WTC11 (cell line): ENCODE measurements around the gene STK32A. TPM values are rescaled to one million over a fixed set of nuclear protein-coding genes. Genes with fewer than 3 reads are reported as not detected.

ENCODE experiments used
- ATAC-seq: fragments of 200-7000 bp; cut with Tn5 transposase; 2 replicates; pipeline ENCODE4 v1.10.0; 2021; ENCODE audit warnings: mild to moderate bottlenecking, moderate library complexity
- CTCF ChIA-PET: fragments of 300-600 bp; sonication (Branson Sonifier 250); formaldehyde crosslinking; loops from one replicate; lab custom pipeline; 2021; ENCODE audit warnings: antibody characterized with exemption; lab: Charles Lee
- POLR2A ChIA-PET: fragments of 350-600 bp; sonication (Branson Sonifier 250); formaldehyde crosslinking; loops from one replicate; lab custom pipeline; 2021; ENCODE audit warnings: antibody characterized with exemption; lab: Charles Lee
- DNase-seq: peaks from one replicate; pipeline ENCODE4 v3.0.0; 2021; ENCODE audit warnings: low spot score
- H3K27ac Mint-ChIP-seq: 2 replicates; pipeline ENCODE4 v1.8.0; 2021; ENCODE audit warnings: mixed read lengths
- H3K27me3 Mint-ChIP-seq: 2 replicates; pipeline ENCODE4 v1.8.0; 2021; ENCODE audit warnings: low read depth, mild to moderate bottlenecking, moderate library complexity, mixed read lengths
- H3K36me3 Mint-ChIP-seq: 2 replicates; pipeline ENCODE4 v1.8.0; 2021; ENCODE audit warnings: mixed read lengths
- H3K4me1 Mint-ChIP-seq: 2 replicates; pipeline ENCODE4 v1.8.0; 2022; ENCODE audit warnings: mixed read lengths
- H3K4me3 Mint-ChIP-seq: 2 replicates; pipeline ENCODE4 v1.8.0; 2021; ENCODE audit warnings: mild to moderate bottlenecking, moderate library complexity, mixed read lengths
- H3K9me3 Mint-ChIP-seq: 2 replicates; pipeline ENCODE4 v1.8.0; 2021; ENCODE audit warnings: mixed read lengths
- CREM ChIP-seq: sonication (generic); formaldehyde crosslinking; IDR thresholded peaks from 2 replicates; pipeline ENCODE4 v1.8.1; 2022; ENCODE audit warnings: mild to moderate bottlenecking, missing genetic modification reagents, moderate library complexity
- ETV6 ChIP-seq: sonication (generic); formaldehyde crosslinking; IDR thresholded peaks from 2 replicates; pipeline ENCODE4 v1.8.1; 2022; ENCODE audit warnings: mild to moderate bottlenecking, missing genetic modification reagents
- IRF2 ChIP-seq: sonication (generic); formaldehyde crosslinking; IDR thresholded peaks from 2 replicates; pipeline ENCODE4 v1.8.0; 2022; ENCODE audit warnings: low read depth, missing genetic modification reagents, borderline replicate concordance
- MXD4 ChIP-seq: fragments of 250-450 bp; sonication (Bioruptor Pico); IDR thresholded peaks from 2 replicates; pipeline ENCODE4 v1.8.0; 2021; ENCODE audit warnings: mild to moderate bottlenecking, moderate library complexity, borderline replicate concordance
- NFATC4 ChIP-seq: fragments of 250-450 bp; sonication (Bioruptor Pico); IDR thresholded peaks from 2 replicates; pipeline ENCODE4 v1.9.0; 2021; ENCODE audit warnings: mild to moderate bottlenecking
- NFE2L1 ChIP-seq: sonication (generic); formaldehyde crosslinking; IDR thresholded peaks from 2 replicates; pipeline ENCODE4 v1.8.1; 2023; ENCODE audit warnings: missing genetic modification reagents
- NFYB ChIP-seq: sonication (generic); formaldehyde crosslinking; conservative IDR thresholded peaks from 2 replicates; pipeline ENCODE4 v1.8.0; 2022; ENCODE audit warnings: low read depth, missing genetic modification reagents
- OVOL2 ChIP-seq: fragments of 250-450 bp; sonication (Bioruptor Pico); IDR thresholded peaks from 2 replicates; pipeline ENCODE4 v1.9.0; 2021; ENCODE audit warnings: mild to moderate bottlenecking, borderline replicate concordance
- PRRX2 ChIP-seq: fragments of 250-450 bp; sonication (Bioruptor Pico); IDR thresholded peaks from 2 replicates; pipeline ENCODE4 v1.8.0; 2021; ENCODE audit warnings: mild to moderate bottlenecking
- TCF7 ChIP-seq: sonication (generic); formaldehyde crosslinking; IDR thresholded peaks from 2 replicates; pipeline ENCODE4 v1.8.0; 2022; ENCODE audit warnings: mild to moderate bottlenecking, low read depth, missing genetic modification reagents, moderate library complexity
- TP53 ChIP-seq: sonication (generic); formaldehyde crosslinking; IDR thresholded peaks from 2 replicates; pipeline ENCODE4 v1.8.1; 2023; ENCODE audit warnings: mild to moderate bottlenecking, missing genetic modification reagents
- ZBTB21 ChIP-seq: sonication (generic); formaldehyde crosslinking; IDR thresholded peaks from 2 replicates; pipeline ENCODE4 v1.8.1; 2023; ENCODE audit warnings: mild to moderate bottlenecking, missing genetic modification reagents, borderline replicate concordance
- ZNF121 ChIP-seq: sonication (generic); formaldehyde crosslinking; IDR thresholded peaks from 2 replicates; pipeline ENCODE4 v1.8.0; 2023; ENCODE audit warnings: missing genetic modification reagents
- ZNF138 ChIP-seq: sonication (generic); formaldehyde crosslinking; conservative IDR thresholded peaks from 2 replicates; pipeline ENCODE4 v1.8.1; 2022; ENCODE audit warnings: mild to moderate bottlenecking, moderate library complexity, missing genetic modification reagents
- ZNF416 ChIP-seq: fragments of 250-450 bp; sonication (Bioruptor Pico); IDR thresholded peaks from 2 replicates; pipeline ENCODE4 v1.9.0; 2021; ENCODE audit warnings: mild to moderate bottlenecking, inconsistent platforms
- ZNF423 ChIP-seq: fragments of 250-450 bp; sonication (Bioruptor Pico); IDR thresholded peaks from 2 replicates; pipeline ENCODE4 v2.1.2; 2022; ENCODE audit warnings: mild to moderate bottlenecking, moderate library complexity
- total RNA-seq: library from RNA; stranded (reverse); gene quantifications from 3 replicates; pipeline ENCODE4 v1.2.3, GENCODE V29; 2021
- TF ChIP-seq, protein P1 (sequence below): sonication (generic); formaldehyde crosslinking; conservative IDR thresholded peaks from 2 replicates; pipeline ENCODE4 v1.8.1; 2022; ENCODE audit warnings: mild to moderate bottlenecking, missing genetic modification reagents
- TF ChIP-seq, protein P2 (sequence below): sonication (generic); formaldehyde crosslinking; IDR thresholded peaks from 2 replicates; pipeline ENCODE4 v1.8.1; 2023; ENCODE audit warnings: mild to moderate bottlenecking, missing genetic modification reagents
- TF ChIP-seq, protein P3 (sequence below): sonication (generic); formaldehyde crosslinking; IDR thresholded peaks from 2 replicates; pipeline ENCODE4 v1.8.1; 2022; ENCODE audit warnings: mild to moderate bottlenecking, moderate library complexity, missing genetic modification reagents
- TF ChIP-seq, protein P4 (sequence below): fragments of 200-600 bp; IDR thresholded peaks from 2 replicates; pipeline ENCODE4 v1.8.0; 2022; ENCODE audit warnings: antibody characterized with exemption
- TF ChIP-seq, protein P5 (sequence below): fragments of 250-450 bp; sonication (Bioruptor Pico); IDR thresholded peaks from 2 replicates; pipeline ENCODE4 v2.1.2; 2022; ENCODE audit warnings: mild to moderate bottlenecking, moderate library complexity
- TF ChIP-seq, protein P6 (sequence below): fragments of 250-450 bp; sonication (Bioruptor Pico); conservative IDR thresholded peaks from 2 replicates; pipeline ENCODE4 v1.9.0; 2021; ENCODE audit warnings: mild to moderate bottlenecking
- TF ChIP-seq, protein P7 (sequence below): sonication (generic); formaldehyde crosslinking; IDR thresholded peaks from 2 replicates; pipeline ENCODE4 v1.8.0; 2022; ENCODE audit warnings: mild to moderate bottlenecking, missing genetic modification reagents

The STK32A gene
- total RNA-seq, 1 experiment from 2014 or later = 1.7 TPM

DNA sequence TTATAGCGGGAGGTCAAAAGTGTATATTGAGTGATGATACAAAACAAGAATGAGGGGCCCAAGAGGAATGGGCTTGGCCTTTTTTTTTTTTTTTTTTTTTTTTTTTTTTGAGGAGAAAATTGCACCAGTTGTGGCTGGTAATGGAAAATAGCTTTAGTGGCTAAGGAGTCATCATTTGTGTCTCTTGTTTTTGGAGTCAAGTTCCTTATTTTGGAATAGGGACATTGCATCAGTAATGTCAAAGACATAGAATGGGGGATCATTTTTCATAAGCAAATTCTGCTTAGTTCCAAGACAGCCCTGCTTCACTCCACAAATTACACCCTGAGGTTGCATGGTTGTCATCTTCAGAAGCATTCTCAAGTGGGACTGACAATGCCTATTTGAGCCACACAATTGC is 137.4 kb downstream of the STK32A start:
- no peak overlapping the region for H3K27ac Mint-ChIP-seq

DNA sequence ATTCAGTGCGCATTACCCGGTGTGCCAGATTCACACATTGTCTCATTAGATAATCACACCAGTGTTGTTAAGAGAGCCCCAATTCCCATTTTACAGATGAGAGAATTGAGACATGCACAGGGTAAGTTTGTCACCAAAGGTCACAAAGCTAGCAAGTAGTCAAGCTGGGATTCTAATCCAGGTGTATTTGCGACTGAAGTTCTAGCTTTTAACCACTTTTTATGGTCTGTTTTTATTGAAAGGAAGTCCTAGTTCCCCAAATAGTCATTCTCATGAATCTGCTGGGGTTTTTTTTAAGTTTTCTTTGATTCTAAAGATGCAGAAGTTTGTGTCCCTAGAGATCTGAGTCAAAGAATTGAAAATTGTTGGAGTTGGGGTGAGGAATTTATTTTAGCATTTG is 138.5 kb downstream of the STK32A start:
- ChIA-PET POLR2A (no interaction called here), CTCF (interaction anchor here (1.7 kb wide), 2 partner anchors 149 to 184 kb away, joined by 4 to 7 read pairs; no protein-coding TSS in a partner anchor)
- Mint-ChIP-seq H3K36me3 (peaks cover 4% of the 10 kb centered on the region), H3K4me3 (no peak overlapping the region), H3K4me1 (0 out of 2 replicates have a peak, but pooled peaks cover 6% of the 10 kb centered on the region), H3K9me3 (peaks cover 15% of the 10 kb centered on the region), H3K27me3 (no peaks in the 10 kb centered on the region)
- TF ChIP-seq ZNF423 (CRISPR knock-in tag) = no peak
- TF ChIP-seq, protein P1, sequence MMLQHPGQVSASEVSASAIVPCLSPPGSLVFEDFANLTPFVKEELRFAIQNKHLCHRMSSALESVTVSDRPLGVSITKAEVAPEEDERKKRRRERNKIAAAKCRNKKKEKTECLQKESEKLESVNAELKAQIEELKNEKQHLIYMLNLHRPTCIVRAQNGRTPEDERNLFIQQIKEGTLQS (CRISPR knock-in tag) = no peak
- TF ChIP-seq, all 79 proteins: peak for 0
- DNase-seq = no peak
- no peak overlapping the region for H3K27ac Mint-ChIP-seq
- ATAC-seq = no peak

More for the DNA sequence above, 137.4 kb downstream of the STK32A start:
- Mint-ChIP-seq H3K4me3 (no peak overlapping the region), H3K9me3 (peaks cover 5% of the 10 kb centered on the region; the same call in 1 of the 2 replicates), H3K36me3 (no peaks in the 10 kb centered on the region), H3K27me3 (no peaks in the 10 kb centered on the region), H3K4me1 (peaks cover 11% of the 10 kb centered on the region)
- TF ChIP-seq TCF7 (CRISPR knock-in tag) (no peak), TP53 (CRISPR knock-in tag) (no peak), NFE2L1 (no peak), ZBTB21 (CRISPR knock-in tag) (no peak), PRRX2 (CRISPR knock-in tag) (no peak), ZNF121 (CRISPR knock-in tag) (no peak), ZNF416 (CRISPR knock-in tag) (no peak)
- TF ChIP-seq, protein P2, sequence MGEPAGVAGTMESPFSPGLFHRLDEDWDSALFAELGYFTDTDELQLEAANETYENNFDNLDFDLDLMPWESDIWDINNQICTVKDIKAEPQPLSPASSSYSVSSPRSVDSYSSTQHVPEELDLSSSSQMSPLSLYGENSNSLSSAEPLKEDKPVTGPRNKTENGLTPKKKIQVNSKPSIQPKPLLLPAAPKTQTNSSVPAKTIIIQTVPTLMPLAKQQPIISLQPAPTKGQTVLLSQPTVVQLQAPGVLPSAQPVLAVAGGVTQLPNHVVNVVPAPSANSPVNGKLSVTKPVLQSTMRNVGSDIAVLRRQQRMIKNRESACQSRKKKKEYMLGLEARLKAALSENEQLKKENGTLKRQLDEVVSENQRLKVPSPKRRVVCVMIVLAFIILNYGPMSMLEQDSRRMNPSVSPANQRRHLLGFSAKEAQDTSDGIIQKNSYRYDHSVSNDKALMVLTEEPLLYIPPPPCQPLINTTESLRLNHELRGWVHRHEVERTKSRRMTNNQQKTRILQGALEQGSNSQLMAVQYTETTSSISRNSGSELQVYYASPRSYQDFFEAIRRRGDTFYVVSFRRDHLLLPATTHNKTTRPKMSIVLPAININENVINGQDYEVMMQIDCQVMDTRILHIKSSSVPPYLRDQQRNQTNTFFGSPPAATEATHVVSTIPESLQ (CRISPR knock-in tag) = no peak
- ChIA-PET POLR2A (no interaction called here), CTCF (interaction anchor here (0.6 to 1.0 kb wide), 4 partner anchors 25 to 411 kb away, joined by 3 to 6 read pairs (median 4); no protein-coding TSS in a partner anchor)
- DNase-seq (no peak), ATAC-seq (no peak)

DNA sequence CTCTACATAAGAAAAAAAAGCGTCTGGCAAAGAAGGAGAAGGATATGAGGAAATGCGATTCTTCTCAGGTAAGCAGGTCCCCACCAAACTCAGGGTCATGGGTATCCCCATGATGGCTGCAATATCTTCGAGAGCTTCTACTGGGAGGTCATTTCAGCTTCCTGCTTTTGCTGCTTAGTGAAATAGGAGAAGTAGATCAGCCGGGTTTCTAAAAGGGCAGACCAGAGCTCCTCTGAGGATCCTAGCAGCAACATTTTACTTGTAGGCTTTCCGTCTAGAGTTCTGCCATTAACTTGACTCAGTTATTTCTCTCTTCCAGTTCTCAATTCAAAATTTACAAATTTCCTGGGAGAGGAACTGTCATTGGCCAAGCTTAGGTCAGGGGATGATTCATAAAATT is 140.3 kb downstream of the STK32A start:
- H3K36me3 Mint-ChIP-seq = peaks cover 19% of the 10 kb centered on the region
- POLR2A ChIA-PET = no interaction called here
- H3K4me3 Mint-ChIP-seq = no peak overlapping the region
- 0 out of 2 replicates have a peak, but pooled peaks cover 6% of the 10 kb centered on the region for H3K4me1 Mint-ChIP-seq
- CTCF ChIA-PET = interaction anchor here (1.0 to 1.2 kb wide), 3 partner anchors 149 to 203 kb away, joined by 3 to 6 read pairs (median 4); no protein-coding TSS in a partner anchor
- no peak for DNase-seq
- no peaks in the 10 kb centered on the region; the same call in none of the 2 replicates for H3K27me3 Mint-ChIP-seq
- H3K27ac Mint-ChIP-seq = no peak overlapping the region
- peaks cover 30% of the 10 kb centered on the region for H3K9me3 Mint-ChIP-seq
- no peak for ATAC-seq
- TF ChIP-seq, protein P3, sequence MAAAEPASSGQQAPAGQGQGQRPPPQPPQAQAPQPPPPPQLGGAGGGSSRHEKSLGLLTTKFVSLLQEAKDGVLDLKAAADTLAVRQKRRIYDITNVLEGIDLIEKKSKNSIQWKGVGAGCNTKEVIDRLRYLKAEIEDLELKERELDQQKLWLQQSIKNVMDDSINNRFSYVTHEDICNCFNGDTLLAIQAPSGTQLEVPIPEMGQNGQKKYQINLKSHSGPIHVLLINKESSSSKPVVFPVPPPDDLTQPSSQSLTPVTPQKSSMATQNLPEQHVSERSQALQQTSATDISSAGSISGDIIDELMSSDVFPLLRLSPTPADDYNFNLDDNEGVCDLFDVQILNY (CRISPR knock-in tag) = no peak
- no peak for TF ChIP-seq OVOL2 (CRISPR knock-in tag)
- TF ChIP-seq NFYB (CRISPR knock-in tag) = no peak
- TF ChIP-seq, protein P4, sequence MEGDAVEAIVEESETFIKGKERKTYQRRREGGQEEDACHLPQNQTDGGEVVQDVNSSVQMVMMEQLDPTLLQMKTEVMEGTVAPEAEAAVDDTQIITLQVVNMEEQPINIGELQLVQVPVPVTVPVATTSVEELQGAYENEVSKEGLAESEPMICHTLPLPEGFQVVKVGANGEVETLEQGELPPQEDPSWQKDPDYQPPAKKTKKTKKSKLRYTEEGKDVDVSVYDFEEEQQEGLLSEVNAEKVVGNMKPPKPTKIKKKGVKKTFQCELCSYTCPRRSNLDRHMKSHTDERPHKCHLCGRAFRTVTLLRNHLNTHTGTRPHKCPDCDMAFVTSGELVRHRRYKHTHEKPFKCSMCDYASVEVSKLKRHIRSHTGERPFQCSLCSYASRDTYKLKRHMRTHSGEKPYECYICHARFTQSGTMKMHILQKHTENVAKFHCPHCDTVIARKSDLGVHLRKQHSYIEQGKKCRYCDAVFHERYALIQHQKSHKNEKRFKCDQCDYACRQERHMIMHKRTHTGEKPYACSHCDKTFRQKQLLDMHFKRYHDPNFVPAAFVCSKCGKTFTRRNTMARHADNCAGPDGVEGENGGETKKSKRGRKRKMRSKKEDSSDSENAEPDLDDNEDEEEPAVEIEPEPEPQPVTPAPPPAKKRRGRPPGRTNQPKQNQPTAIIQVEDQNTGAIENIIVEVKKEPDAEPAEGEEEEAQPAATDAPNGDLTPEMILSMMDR = no peak
- TF ChIP-seq IRF2 (CRISPR knock-in tag) = no peak
- no peak for TF ChIP-seq NFATC4 (CRISPR knock-in tag)
- no peak for TF ChIP-seq ZNF423 (CRISPR knock-in tag)
- TF ChIP-seq, protein P5, sequence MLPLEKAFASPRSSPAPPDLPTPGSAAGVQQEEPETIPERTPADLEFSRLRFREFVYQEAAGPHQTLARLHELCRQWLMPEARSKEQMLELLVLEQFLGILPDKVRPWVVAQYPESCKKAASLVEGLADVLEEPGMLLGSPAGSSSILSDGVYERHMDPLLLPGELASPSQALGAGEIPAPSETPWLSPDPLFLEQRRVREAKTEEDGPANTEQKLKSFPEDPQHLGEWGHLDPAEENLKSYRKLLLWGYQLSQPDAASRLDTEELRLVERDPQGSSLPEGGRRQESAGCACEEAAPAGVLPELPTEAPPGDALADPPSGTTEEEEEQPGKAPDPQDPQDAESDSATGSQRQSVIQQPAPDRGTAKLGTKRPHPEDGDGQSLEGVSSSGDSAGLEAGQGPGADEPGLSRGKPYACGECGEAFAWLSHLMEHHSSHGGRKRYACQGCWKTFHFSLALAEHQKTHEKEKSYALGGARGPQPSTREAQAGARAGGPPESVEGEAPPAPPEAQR = no peak
- TF ChIP-seq CREM (CRISPR knock-in tag) = no peak
- TF ChIP-seq ZNF138 (CRISPR knock-in tag) = no peak
- TF ChIP-seq ETV6 (CRISPR knock-in tag) = no peak
- TF ChIP-seq, protein P6, sequence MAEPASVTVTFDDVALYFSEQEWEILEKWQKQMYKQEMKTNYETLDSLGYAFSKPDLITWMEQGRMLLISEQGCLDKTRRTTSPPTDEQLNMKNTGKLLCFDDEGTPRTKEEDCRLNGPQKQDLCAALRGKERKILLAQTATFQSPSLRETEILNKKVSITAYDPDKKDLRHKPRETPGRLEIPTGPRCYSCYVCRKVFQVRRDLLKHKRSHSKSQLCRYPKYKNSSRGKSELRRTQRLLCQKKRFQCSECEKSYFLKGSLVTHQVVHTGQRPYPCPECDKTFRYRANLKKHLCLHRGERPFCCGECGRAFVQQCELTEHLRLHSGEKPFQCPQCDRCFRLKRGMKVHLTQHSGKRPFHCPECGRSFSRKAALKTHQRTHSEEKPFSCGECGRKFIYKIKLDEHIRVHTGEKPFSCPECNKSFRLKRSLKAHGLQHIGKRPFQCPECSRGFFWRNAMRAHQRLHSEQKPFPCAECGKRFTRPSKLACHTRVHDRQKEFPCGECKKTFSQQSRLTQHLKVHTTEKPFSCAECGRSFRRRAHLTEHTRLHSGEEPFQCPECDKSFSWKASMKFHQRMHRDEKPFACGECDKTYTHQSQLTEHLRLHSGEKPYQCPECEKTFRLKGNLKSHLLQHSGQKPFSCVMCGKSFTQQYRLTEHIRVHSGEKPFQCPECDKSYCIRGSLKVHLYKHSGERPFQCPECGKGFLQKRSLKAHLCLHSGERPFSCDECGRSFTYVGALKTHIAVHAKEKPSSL (CRISPR knock-in tag) = no peak
- TF ChIP-seq MXD4 (CRISPR knock-in tag) = no peak
- TF ChIP-seq ZBTB21 (CRISPR knock-in tag) = no peak
- TF ChIP-seq, protein P7, sequence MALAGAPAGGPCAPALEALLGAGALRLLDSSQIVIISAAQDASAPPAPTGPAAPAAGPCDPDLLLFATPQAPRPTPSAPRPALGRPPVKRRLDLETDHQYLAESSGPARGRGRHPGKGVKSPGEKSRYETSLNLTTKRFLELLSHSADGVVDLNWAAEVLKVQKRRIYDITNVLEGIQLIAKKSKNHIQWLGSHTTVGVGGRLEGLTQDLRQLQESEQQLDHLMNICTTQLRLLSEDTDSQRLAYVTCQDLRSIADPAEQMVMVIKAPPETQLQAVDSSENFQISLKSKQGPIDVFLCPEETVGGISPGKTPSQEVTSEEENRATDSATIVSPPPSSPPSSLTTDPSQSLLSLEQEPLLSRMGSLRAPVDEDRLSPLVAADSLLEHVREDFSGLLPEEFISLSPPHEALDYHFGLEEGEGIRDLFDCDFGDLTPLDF = no peak
